GM18505 (cell line): ENCODE measurements around the gene CCDC47.

Experiments used
- ATAC-seq: cut with Tn5 transposase; IDR thresholded peaks from one replicate; pipeline ENCODE4 v1.9.1; 2021; ENCODE audit not compliant: unreplicated experiment
- POLR2A ChIP-seq: IDR thresholded peaks from 4 replicates; pipeline ENCODE4 v1.6.1; 2011; ENCODE audit warnings: borderline replicate concordance; ENCODE audit not compliant: insufficient read depth, insufficient read length; ENCODE audit errors: extremely low read depth

The CCDC47 gene

DNA sequence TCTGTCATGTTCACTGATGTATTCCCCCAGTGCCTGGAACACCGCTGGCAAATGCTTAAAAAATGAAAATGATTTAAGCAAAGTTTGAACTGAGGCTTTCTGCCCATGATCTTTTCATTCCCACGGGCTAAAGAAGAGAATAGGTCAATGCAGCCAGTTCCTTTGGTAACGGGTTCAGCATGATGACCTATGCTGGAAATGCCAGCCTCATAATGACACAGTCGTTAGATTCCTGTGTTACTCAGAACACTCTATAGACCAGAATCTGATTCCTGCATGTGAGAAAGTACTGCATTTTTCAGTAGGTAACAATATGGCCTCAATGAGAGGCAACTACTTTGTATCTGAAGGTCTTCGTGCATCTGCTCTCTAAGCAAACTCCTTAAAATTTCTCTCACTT, 54.4 kb downstream of the CCDC47 start:
- no peak for TF ChIP-seq POLR2A
- ATAC-seq: no peak

GRCh38 chr17:63716426-63716825, 57.0 kb downstream of the CCDC47 start:
- no peak for TF ChIP-seq POLR2A
- ATAC-seq: no peak

DNA sequence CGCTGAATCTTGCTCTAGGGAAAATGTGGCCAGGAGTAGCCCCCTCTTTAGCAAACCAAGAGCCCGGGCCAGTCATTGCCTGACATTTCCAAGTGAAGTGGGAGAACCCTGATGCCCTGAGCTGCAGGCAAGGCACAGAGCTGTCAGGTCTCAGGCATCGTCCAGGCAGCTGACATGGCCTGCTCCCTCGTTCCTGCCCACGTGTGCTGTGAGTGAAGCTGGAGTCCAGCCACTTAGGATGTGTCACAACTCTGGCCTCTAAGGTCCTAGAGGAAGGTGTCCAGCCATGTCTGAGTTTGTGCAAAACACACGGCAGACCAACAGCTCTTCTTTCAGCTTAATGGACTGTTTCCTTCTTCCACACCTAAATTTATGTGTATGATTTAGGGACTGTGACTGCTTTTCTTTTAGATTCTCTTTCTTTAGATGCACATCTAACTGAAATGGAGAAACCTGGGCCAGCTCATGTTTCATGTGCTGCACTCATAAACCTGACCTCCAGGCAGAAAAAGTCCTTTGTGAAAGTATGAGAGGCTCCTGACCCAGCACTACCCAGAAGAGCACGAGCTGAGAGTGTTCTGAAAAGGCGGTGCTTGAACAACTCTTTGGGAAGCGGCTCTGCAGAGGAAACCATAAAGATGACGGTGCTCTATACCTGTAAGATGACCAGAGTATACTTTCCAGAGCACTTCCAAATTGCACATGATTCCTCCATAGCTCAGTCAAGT, 58.7 kb downstream of the CCDC47 start:
- no peak for ATAC-seq
- TF ChIP-seq POLR2A: no peak

DNA sequence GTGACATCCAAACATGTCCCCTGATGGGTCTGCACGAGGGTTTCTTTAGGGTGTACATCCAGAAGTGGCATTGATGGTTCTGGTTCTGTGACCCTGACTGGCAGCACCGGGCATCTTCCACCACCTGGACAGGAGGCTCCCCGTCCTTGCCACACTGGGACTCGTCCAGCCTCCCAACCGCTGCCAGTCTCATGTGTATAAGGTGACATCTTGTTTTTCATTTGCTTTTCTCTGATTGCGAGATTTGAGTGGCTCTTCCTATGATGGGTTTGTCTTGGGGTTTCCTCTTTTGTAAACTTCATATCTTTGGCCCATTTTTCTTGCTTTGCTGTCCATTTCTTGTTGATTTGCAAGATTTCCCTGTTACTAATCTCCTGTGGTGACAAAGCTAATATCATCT, 64.3 kb downstream of the CCDC47 start:
- ATAC-seq: no peak
- no peak for TF ChIP-seq POLR2A

- no peak for ATAC-seq
- TF ChIP-seq POLR2A: no peak
Measured at GRCh38 chr17:63707151-63707550, 66.2 kb downstream of the CCDC47 start.

DNA sequence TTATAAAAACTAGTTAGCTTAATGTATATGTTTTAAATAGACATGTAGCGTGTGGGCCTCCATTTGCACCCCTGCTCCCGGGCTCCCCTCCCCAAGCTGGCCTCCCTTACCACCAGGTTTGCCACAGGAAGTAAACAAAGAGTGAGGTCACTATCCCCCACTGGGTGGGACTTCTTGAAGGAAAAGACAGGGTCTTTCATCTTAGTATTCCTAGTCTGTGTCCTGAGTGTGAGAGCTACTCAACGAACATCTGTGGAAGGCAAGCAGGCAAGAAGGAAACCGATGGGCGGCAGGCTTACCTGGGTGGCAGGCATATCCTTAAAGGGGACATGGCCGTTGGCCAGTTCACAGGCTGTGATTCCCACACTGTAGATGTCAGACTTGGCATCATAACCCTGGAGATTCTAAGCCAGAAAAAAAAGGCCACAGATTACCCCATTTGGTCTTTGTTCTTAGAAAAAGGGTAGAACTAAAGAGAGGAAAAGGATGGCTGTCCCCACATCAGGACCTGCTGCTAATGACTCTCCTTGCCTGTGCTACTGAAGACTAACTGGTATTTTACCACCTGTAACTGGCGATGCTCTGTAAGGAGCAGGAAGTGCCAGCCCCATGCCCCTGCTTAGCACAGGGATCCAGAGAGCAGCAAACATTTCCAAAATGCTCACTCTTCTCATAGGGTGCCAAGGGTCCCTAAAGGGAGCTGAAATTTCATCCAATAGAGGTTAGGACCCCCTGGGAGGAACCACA, 66.9 kb downstream of the CCDC47 start:
- ATAC-seq: no peak
- TF ChIP-seq POLR2A: no peak

DNA sequence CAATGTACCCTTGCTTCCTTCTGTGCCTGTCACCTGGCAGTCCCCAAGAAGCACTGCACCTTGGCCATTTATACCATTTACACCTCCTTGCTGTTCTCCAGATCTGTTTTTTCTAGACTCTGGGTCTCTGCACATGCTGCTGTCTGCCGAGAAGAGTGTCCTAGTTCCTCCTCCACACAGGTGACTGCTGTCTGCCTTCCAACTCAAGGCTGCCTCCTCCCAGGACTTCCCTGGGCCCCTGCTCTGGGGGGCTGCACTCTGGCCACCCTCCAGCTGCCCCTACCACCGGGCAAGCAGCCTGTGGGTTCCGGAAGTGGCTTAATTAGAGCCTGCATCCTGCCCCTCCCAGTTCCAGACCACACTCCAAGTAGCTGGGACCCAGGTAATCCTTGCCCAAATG, 67.7 kb downstream of the CCDC47 start:
- TF ChIP-seq POLR2A: no peak
- no peak for ATAC-seq

GRCh38 chr17:63704836-63705235, 68.6 kb downstream of the CCDC47 start:
- no peak for ATAC-seq
- no peak for TF ChIP-seq POLR2A

GRCh38 chr17:63704259-63704576, 69.2 kb downstream of the CCDC47 start:
- ATAC-seq: no peak

DNA sequence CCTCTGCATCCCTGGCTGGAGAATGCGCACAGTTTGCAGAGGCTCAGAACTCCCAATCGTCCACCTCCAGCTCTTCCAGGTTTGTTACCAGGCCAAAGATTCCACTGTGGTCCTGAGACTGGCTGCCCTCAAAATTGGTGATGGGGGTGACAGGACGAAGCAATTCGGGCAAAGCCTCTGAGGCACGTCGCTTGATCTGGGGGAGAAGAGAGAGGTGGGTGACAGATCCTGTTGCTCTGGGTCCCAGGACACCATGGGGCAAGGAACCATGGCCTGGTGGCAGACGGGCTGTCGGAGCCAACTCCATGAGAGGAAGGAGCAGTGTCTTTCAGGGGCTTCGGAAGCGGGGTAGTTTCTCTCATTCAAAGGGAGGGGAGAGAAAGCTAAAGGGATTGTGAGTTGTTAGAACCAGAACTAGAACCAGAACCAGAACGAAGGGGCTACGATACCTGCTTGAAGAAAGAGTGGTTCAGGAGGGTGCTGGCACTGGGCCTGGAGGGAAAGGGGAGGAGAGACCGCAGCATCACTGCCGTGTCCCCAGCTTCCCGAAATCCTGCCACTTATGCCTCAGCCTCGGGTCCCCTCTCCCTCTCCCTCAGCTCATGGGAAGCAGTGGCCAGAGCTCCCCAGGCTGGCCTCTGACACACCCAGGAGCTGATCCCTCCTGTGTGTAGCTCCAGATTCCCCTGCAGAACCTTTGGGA, 69.7 kb downstream of the CCDC47 start:
- ATAC-seq: no peak
- TF ChIP-seq POLR2A: no peak

More at GRCh38 chr17:63704259-63704576, 69.2 kb downstream of the CCDC47 start:
- TF ChIP-seq POLR2A: no peak

DNA sequence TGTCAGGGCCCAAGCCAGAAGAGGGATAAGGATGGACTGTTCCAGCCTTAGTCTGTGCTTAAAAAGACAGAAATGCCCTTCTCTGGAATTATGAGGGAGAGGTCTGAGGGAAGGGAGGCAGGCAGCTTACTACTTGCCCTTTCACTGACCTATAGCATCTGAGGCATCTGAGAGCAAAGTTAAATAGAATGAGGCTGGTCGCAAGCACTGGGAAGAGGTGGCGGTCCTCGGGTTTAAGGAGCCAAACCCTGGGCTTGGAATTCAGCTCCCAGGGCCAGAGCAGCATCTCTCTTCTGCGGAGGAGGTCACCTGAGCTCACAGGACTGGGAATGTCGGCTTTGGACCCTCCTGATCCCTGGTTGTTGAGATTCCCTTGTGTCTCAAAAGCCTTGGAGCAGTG, 70.4 kb downstream of the CCDC47 start:
- no peak for ATAC-seq
- no peak for TF ChIP-seq POLR2A

GRCh38 chr17:63702721-63703015, 70.7 kb downstream of the CCDC47 start:
- ATAC-seq: no peak
- no peak for TF ChIP-seq POLR2A

- TF ChIP-seq POLR2A: peak; percentile 31
- no peak for ATAC-seq
Measured at GRCh38 chr17:63701868-63702720, 71.3 kb downstream of the CCDC47 start.
